HUDEP-2 (cell line): ENCODE data around the gene AUH.
"Not testable (repeated sequence)": the region's sequence is repeated elsewhere in the genome, so short reads cannot be mapped to it uniquely, and the experiment has no call there.

Experiments used
- DNase-seq, 76 experiments: peaks; one replicate each; lab custom pipeline; 2025; ENCODE audit not compliant: unreplicated experiment in 76 of 76; lab: John Stamatoyannopoulos, UW

Gene AUH

DNA sequence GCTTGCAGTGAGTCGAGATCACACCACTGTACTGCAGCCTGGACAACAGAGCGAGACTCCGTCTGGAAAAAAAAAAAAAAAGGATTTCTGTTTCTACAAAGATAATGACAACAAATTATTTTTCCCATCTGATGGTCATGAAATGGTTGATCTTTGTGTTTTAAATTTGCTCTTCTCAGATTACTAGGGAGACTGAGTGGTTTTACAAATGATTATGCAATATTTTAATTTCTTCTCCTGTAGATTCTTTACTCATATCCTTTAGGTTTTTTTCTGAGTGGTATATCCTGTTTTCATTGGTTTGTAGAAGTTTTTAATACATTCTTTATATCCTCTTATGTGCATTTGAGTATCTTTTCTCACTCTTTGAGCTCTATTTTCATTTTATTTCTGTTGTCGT, 20.6 kb upstream of the AUH start:
- no peak for DNase-seq

DNA sequence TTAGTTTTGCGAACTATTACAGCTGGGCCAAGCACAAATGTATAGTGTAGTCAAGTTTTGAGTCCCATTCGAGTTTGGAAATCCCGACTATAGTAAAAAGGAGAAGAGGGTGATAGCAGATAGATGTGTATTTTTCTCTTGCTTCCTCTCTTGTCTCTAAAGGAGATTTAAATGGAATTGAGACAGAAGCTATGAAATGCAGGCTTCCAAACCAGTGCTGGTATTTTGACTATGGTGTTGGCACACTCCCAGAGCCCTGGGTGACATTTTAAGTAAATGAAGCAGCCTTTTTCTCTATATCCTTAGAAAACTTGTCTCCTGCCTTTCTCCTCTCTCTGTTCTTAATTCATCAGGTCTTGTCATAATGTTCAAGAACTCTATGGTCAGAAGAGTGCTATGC, 17.7 kb upstream of the AUH start:
- no peak for DNase-seq

- DNase-seq = no peak
These were observed 17.0 kb upstream of the AUH start for GRCh38 chr9:91378695-91379127.

- DNase-seq = not testable (repeated sequence)
These were observed 16.3 kb upstream of the AUH start for GRCh38 chr9:91378054-91378453.

DNA sequence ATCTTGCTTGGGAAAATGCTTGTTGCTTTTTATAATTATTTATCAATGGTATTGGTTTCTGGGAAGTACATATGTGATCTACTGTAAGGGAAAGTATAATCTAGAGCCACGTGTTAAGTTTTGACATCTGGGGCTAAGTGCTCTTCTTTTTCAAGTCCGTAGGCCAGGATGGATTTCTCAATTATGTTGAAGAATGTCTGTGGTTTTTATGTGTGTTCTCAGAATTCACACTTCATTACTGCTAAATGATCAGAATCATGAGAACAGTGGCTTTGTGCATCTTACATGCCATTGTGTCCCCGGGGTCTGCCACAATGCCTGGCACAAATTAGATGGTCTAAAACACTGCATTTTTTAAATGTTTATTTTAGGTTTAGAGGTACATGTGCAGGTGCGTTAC, 14.5 kb upstream of the AUH start:
- no peak for DNase-seq

DNA sequence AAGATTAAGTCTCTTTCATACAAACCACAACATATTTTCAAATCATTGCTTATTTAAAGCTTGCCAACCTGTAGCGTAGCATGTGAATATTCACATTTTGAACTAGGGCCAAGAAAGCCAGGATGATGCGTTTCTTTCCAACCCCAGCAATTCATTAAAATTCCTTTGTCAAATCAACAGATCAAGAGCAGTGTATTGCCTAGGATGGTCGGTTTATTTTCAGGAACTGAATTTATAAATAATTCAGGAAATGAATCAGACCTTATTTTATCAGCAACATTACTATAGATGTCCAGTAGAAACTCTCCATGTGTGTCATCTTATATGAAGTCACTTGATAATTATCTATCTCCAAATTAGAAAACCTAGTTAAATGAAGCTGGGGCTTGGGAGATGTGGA, 13.2 kb upstream of the AUH start:
- no peak for DNase-seq

GRCh38 chr9:91371894-91372293, 10.2 kb upstream of the AUH start:
- no peak for DNase-seq

DNA sequence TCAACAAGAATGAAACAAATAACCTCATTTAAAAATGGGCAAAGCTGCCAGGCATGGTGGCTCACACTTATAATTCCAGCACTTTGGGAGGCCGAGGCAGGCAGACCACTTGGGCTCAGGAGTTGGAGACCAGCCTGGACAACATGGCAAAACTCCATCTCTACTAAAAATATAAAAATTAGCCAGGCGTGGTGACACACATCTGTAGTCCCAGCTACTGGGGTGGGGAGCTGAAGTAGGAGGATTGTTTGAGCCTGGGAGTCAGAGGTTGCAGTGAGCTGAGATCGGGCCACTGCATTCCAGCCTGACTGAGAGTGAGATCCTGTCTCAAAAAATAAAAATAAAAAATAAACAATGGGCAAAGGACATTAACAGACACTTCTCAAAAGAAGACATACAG, 8.3 kb upstream of the AUH start:
- DNase-seq = not testable (repeated sequence)

GRCh38 chr9:91364702-91365101, 3.0 kb upstream of the AUH start:
- DNase-seq = no peak

GRCh38 chr9:91364005-91364404, 2.3 kb upstream of the AUH start:
- no peak for DNase-seq

GRCh38 chr9:91362051-91362611, 413 bp upstream of the AUH start:
- DNase-seq = peak in 2 of 76 experiments; percentile 10 to 40

DNA sequence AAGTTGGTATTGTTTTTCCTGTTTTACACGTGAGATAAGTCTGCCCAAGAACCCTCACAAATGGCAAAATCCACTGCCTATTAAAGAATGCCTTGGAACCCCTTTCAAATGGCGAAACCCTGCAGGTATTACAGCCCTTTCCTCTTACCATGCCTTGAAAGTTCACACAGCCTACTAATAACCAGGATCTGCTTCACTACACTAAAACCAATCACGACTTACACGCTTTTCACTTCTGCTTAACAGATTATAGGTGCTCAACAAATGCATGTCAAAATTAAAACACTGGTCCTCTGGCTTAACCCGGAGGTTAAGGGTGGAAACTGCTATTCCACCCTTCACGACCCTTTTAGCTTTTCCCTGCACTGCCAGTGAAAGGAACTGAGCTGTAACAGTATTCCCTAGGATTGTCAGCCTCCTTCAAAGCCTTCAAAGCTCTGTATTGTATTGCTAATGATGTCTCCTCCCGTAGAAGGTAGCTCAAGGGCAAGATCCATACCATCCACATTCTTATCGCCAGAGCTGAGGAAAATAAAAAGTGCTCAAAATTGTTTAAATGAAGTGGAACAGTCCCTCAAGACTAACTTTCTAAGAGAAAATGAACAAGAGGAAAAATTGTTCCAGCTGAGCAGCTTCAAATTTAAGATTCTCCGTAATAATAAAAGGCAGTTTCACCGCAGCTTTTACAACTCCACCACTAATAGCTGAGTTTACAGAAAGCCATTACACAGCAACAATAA, 997 bp downstream of the AUH start:
- DNase-seq = peak in 1 of 76 experiments; percentile 17

GRCh38 chr9:91359734-91360470, 1.8 kb downstream of the AUH start:
- peak in 1 of 76 experiments; percentile 10 for DNase-seq

DNA sequence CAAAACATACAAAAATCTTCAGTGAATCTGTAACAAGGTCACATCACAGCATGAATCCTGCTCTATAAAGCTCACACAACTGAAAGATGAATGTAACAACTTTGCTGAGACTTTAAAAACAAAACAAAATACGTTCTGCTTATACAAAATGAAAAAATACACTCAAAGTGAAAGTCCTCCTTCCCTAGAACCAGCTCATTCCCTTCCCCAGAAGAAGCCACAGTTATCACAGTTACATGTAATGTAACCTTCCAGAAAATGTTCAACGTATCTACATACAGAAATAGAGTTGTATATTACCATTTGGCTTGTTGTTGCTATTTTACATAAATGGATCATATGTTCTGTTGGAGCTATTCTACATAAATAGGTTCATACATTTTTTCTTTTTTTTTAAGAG, 2.6 kb downstream of the AUH start:
- no peak for DNase-seq

DNA sequence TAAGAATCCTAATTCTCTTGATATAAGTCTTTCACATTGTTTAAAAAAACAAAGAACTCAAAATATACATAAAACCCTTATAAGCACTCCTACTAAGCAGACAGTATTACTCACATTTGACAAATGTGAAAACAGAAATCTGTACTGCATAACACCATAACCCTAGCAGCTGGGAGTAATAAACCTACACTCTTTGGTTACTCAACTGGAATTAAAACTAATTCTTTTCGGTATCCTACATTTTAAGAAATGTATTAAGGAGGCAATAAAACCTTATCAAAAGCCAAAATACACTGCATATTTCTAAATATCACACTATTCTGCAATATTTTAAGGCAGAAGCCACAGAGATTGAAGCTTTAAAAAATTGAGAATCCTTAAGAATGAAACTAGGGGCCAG, 6.8 kb downstream of the AUH start:
- DNase-seq = no peak

DNA sequence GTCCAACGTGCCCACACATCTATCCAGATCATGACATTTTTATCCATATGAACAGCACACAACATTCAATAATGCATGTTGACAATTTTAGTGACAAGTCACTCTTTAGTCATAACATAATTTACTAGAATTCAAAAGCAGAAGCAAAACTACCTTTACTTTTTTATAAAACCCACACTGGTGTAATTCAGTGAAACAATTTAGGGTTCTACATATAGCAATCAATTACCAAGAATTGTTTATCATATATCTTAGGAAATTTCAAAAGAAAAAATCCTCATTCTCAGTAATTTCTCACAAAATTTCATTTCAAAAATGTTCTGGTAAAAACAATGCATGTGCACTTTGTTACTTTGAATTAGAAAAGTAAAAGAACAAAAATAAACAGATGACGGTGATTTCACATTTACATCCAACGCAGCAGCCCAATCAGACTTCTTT, 12.6 kb downstream of the AUH start:
- no peak for DNase-seq

DNA sequence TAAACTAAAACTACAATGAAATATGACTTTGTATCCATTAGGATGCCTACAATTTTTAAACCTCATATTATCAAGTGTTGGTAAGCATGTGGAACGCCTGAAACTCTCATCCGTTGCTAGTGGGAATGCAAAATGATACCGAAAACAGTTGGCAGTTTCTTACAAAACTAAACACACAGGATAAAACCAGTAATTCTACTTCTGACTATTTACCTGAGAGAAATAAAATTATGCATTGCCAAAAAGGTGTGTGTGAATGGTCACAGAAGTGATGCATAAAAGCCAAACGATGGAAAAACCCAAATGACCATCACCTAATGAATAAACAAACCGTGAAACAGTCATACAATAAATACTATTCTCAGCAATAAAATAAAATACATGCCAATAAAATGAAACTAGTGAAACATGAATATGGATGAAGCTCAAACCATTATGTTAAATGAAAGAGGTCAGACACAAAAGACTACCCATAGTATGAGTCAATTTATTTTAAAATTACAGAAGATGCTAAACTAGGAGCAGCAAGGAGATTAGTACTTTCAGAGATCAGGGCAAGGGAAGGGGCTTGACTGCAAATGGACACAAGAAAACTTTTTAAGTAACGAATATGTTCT, 13.4 kb downstream of the AUH start:
- no peak for DNase-seq

- no peak for DNase-seq
These were observed 14.3 kb downstream of the AUH start for GRCh38 chr9:91347377-91347776.

GRCh38 chr9:91346644-91347043, 15.1 kb downstream of the AUH start:
- no peak for DNase-seq

DNA sequence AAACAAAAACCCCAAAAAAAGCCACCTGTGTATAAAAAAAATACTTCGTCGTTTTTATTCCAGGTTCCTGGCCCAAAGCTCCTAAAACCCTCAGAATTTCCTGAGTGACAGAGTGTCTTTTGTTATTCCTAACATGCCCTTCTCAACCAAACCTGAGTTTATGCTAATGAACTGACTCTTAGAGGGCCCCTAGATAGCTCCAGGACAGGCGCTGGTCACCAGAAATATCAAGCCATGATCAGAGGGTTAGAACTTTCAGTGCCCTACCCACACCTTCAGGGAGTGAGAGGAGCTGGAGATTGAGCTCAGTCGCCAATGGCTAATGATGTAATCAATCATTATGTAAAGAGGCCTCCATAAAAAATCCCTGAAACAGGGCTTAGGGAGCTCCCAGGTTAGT, 15.7 kb downstream of the AUH start:
- DNase-seq = no peak

DNA sequence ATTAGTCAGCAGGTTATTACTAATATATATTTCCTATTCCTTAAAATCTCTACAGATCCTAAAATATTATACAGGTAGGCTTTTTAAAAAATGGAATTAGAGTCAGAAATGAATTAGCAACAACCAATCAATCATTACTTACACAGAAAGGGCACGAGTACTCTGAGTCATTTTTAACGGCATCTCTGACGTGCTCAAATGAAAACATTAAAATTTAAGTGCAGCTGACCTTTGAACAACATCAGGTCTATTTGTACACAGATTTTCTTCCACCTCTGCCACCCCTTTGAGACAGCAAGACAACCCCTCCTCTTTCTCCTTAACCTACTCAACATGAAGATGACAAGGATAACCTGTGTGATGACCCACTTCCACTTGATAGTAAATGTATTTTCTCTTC, 19.1 kb downstream of the AUH start:
- no peak for DNase-seq
